Left lung (tissue), 10 donors: ENCODE results near the gene RINT1. TPM values are rescaled to one million over a fixed set of nuclear protein-coding genes. Genes with fewer than 3 reads are reported as not detected.
A peak's percentile ranks its signal among the peaks of the same experiment; 100 is the strongest.

Experiments
- ATAC-seq: fragments of 200-7000 bp; cut with Tn5 transposase; one replicate; pipeline ENCODE4 v1.9.1; 2020; ENCODE audit warnings: moderate library complexity
- DNase-seq, 4 donors: peaks; one replicate each; pipeline ENCODE4 v3.0.0-alpha.2; 2013 to 2020
- H3K27ac ChIP-seq, 2 donors: fragments of 200-600 bp; sonication (generic) in 1 of 2; one replicate each; pipeline versions ENCODE4 v1.5.0 to v1.8.0; 2020 to 2021
- H3K27me3 ChIP-seq, 2 donors: fragments of 200-600 bp; sonication (generic) in 1 of 2; one replicate each; pipeline versions ENCODE4 v1.5.0 to v1.8.0; 2020 to 2021
- H3K36me3 ChIP-seq, 2 donors: fragments of 200-600 bp; sonication (generic) in 1 of 2; one replicate each; pipeline versions ENCODE4 v1.5.0 to v1.8.0; 2020 to 2021
- H3K4me1 ChIP-seq, 2 donors: fragments of 200-600 bp; one replicate each; pipeline ENCODE4 v1.8.0; 2021
- H3K4me3 ChIP-seq, 2 donors: fragments of 200-600 bp; sonication (generic) in 1 of 2; one replicate each; pipeline versions ENCODE4 v1.5.0 to v1.8.0; 2020 to 2021; ENCODE audit warnings: mild to moderate bottlenecking in 1 of 2
- H3K9me3 ChIP-seq, 2 donors: fragments of 200-600 bp; sonication (generic) in 1 of 2; one replicate each; pipeline versions ENCODE4 v1.5.0 to v1.8.0; 2020 to 2021
- CTCF ChIP-seq, 2 donors: fragments of 200-600 bp; sonication (generic) in 1 of 2; IDR thresholded peaks; one replicate each; pipeline versions ENCODE4 v1.5.0 to v1.8.0; 2021; ENCODE audit warnings: antibody characterized with exemption in 2 of 2
- intact Hi-C, 2 donors: fragments of 100-400 bp; cut with DNase I; formaldehyde crosslinking; loops; one replicate each; pipeline versions ENCODE4 v1.11.2 to v1.14.2; 2022
- polyA plus RNA-seq, 6 donors: library from polyadenylated mRNA; unstranded; fragments of 120-200 nt; gene quantifications; one replicate each; pipeline ENCODE4 v1.2.1, GENCODE V29; 2013; ENCODE audit not compliant: insufficient read length in 6 of 6
- total RNA-seq, 2 donors: library from RNA; stranded (reverse); fragmentation: NEBNext Ultra II Directional; extraction: Animal tissue kit (Norgen Biotek cat#: 25700); gene quantifications; one replicate each; pipeline ENCODE4 v1.2.1, GENCODE V29; 2021
- donor health status: DM: no; HTN: yes; CAD: no.
- donor health status: DM: no; HTN: no; CAD: no.

Gene RINT1
- total and polyA plus RNA-seq, 8 donors: 15.0 to 36.2 (median 30.6) TPM

- no peaks in the 10 kb centered on the region for H3K36me3 ChIP-seq
- TF ChIP-seq CTCF (IDR thresholded peaks at IDR 0.05): no peak
- H3K9me3 ChIP-seq: no peaks in the 10 kb centered on the region
- intact Hi-C loops: no loop called here
- H3K4me1 ChIP-seq: peaks cover 0 to under 1% of the 10 kb centered on the region in 2 donors
- peak overlapping the region; percentile 9 to 26 for H3K27ac ChIP-seq
- H3K27me3 ChIP-seq: no peaks in the 10 kb centered on the region
- DNase-seq: no peak
- peak; percentile 40 for ATAC-seq
- no peak overlapping the region for H3K4me3 ChIP-seq
These were observed 38.6 kb upstream of the RINT1 start for GRCh38 chr7:105493196-105493922.

GRCh38 chr7:105493923-105494315 is 38.1 kb upstream of the RINT1 start:
- H3K9me3 ChIP-seq: no peaks in the 10 kb centered on the region
- H3K27me3 ChIP-seq: no peaks in the 10 kb centered on the region
- peak overlapping the region; percentile 9 to 26 for H3K27ac ChIP-seq
- H3K36me3 ChIP-seq: no peaks in the 10 kb centered on the region
- TF ChIP-seq CTCF (IDR thresholded peaks at IDR 0.05): no peak
- intact Hi-C loops: no loop called here
- peak in 3 of 4 donors; percentile 7 to 65 (median 39) for DNase-seq
- no peak overlapping the region for H3K4me3 ChIP-seq
- no peaks in the 10 kb centered on the region for H3K4me1 ChIP-seq
- ATAC-seq: peak; percentile 85

- Histone ChIP-seq H3K9me3 (no peaks in the 10 kb centered on the region), H3K27me3 (no peaks in the 10 kb centered on the region), H3K4me3 (no peak overlapping the region), H3K4me1 (no peaks in the 10 kb centered on the region), H3K36me3 (peaks cover 0 to 14% of the 10 kb centered on the region in 2 donors), H3K27ac (no peak overlapping the region)
- no peak for TF ChIP-seq CTCF (IDR thresholded peaks at IDR 0.05)
- DNase-seq (no peak), ATAC-seq (peak; percentile 32)
- intact Hi-C loops: no loop called here
These were observed 35.5 kb upstream of the RINT1 start for GRCh38 chr7:105496521-105496920.

GRCh38 chr7:105497016-105497415 is 35.0 kb upstream of the RINT1 start:
- intact Hi-C loops: no loop called here

More at GRCh38 chr7:105497016-105497415, 35.0 kb upstream of the RINT1 start:
- Histone ChIP-seq H3K36me3 (peaks cover 0 to 19% of the 10 kb centered on the region in 2 donors), H3K4me1 (no peaks in the 10 kb centered on the region), H3K27me3 (no peaks in the 10 kb centered on the region), H3K27ac (no peak overlapping the region), H3K9me3 (no peaks in the 10 kb centered on the region), H3K4me3 (no peak overlapping the region)
- DNase-seq (no peak), ATAC-seq (peak; percentile 25)
- TF ChIP-seq CTCF (IDR thresholded peaks at IDR 0.05): no peak
